Transverse colon (tissue), 4 donors: ENCODE data around the gene SLC35F1.

Source experiments
- CTCF ChIP-seq, 5 experiments: fragments of 200-600 bp in 3 of 5; fragments of 450-650 bp in 2 of 5; sonication (generic) in 3 of 5; IDR thresholded peaks; 1 replicate in 2 of 5; 2 replicates in 3 of 5; pipeline ENCODE4 v1.5.1; 2016 to 2017; ENCODE audit warnings: antibody characterized with exemption in 5 of 5, inconsistent platforms in 3 of 5, mild to moderate bottlenecking in 2 of 5, moderate library complexity in 1 of 5
- EP300 ChIP-seq: sonication (generic); formaldehyde crosslinking; IDR thresholded peaks from one replicate; pipeline ENCODE4 v1.6.1; 2017; ENCODE audit warnings: antibody characterized with exemption, low read depth
- POLR2A ChIP-seq: fragments of 450-650 bp; IDR thresholded peaks from one replicate; pipeline ENCODE4 v1.6.1; 2016; ENCODE audit warnings: antibody characterized with exemption, mild to moderate bottlenecking, moderate library complexity
- POLR2AphosphoS5 ChIP-seq, 3 donors: sonication (generic); formaldehyde crosslinking; IDR thresholded peaks; one replicate each; pipeline ENCODE4 v1.6.1; 2016; ENCODE audit warnings: antibody characterized with exemption in 3 of 3

DNA sequence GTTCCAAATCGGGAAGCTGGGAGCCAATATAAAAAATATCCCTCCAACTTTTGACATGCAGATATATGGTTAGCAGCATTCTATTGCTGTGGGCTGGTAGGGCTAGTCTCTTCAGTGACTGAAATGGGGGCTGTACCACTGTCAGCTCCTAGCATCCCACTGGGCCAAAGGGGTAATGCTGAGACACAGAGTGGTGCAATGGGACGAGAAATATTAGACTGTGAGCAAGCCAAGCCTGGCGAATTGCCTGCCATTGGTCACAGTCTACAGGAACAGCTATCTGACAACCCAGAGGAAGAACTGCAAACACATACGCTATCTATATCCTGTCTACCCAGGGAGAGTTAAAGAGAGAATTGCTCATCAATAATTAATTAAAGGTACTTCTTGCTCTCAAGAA, 3.5 kb downstream of the SLC35F1 start:
- no peak for TF ChIP-seq CTCF (IDR thresholded peaks at IDR 0.05)
- no peak for TF ChIP-seq POLR2AphosphoS5 (IDR thresholded peaks at IDR 0.05)
- TF ChIP-seq EP300: no peak
- no peak for TF ChIP-seq POLR2A
